Activated CD4-positive, alpha-beta T cell treated with anti-CD3 and anti-CD28 coated beads, Interleukin-2, amount 50 U/mL, for 16 hours (primary cell): ENCODE measurements around the gene TTC12.

Source experiments
- DNase-seq: peaks from one replicate; pipeline ENCODE4 v3.0.0-alpha.2; 2020

Gene TTC12

DNA sequence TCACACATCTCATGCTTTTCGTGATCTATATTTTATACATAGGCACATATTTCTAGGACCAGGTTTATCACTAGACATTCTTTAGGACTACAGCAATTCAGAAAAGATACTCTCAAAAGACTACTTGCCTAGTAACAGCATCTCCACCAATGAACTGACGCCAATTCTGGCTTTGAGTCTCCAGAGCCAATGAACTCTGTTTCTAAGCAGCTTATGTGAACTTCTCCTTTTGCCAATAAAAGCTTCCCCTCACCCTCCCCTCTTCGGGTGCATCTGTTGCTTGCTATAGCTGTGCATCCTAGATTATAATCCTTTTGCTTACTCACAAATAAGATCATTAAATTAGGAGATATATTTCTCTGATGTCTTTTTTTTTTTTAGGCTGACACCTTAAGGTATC lies 61.8 kb downstream of the TTC12 start:
- DNase-seq, result no peak

DNA sequence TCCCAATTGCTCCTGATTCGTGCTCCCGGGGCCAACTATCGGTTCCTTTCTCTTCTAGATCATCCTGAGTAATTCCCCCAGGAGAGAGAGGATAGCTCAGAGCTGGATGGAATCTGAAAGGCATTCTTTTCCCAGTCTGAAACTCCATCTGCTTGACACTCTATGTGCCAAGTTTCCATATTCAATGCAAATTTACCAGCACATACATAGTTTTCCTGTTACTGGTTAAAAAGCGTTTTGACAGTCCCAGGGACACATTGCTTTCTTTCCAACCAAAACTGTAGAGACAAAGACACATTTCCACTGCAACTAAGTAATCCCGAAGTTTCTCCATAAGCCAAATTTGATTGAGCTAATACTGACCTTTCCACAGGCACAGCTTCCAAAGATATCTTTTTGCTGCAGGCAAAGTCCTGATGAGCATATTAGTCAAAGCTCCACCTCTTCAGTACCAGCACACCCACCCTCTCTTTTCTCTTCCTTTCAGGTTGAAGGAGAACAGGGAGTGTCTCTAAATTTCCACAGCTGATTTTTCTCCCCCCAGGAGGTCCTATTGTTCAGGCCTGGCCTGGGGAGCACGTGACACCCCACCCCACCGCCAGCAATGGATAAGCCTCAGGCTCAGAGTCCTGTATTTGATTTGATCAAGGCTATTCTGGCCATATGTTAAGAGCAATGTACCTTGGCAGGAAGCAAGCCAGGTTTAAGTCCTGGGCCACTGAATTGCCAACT lies 63.5 kb downstream of the TTC12 start:
- no peak for DNase-seq

DNA sequence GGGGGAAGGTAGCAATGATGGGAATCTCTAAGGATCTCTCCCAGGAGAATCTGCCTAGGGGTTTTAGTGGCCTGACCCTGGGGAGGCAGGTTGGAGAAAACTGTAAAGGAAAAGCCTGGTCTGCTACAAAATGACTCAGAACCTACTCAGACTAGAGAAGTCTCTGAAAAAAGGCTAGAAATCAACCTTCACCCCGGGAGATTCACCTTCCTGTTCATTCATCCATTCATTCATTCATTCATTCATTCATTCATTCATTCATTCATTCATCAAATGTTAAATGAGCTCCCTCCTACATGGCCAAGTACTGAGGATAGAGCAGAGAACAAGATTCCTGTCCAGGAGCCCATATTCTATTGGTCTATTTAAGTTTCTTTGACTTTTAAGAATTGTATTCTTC lies 64.3 kb downstream of the TTC12 start:
- no peak for DNase-seq

DNA sequence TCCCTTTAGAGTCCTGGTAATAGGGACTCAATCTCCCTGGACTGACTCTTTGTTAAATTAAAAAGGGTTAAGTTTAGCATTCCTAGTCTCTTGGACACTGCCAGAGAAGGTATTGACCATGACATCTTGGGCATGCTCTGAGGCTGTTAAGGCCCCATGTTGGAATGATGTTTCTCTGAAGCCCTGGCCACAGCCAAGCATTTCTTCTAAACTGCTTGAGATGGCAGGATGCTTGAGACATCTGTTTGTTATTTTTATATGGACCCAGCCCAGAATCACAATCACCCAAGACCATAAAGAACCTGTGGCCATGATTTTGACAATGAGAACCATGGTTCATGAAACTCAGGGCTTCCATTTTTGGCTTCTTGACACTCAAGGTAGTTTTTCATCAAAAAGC lies 67.7 kb downstream of the TTC12 start:
- DNase-seq, result no peak

DNA sequence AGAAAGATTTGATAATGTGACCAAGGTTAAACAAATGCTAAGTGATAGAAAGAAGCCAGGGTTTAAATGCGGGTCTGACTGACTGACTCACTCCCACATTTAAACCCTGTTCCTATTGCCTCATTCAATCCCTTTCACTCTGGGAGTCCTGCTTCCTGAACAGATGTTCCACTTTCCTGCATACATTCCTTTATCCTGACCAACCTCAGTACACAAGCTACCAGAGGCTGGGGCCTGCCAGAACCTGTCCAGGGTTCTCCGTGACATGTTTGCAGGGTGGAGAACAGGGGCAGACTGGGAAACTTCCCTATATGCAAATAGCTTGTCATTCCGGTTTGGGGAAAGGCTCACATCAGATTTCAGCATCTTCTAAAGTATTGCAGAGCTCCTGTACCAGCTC lies 70.2 kb downstream of the TTC12 start:
- DNase-seq, result no peak

DNA sequence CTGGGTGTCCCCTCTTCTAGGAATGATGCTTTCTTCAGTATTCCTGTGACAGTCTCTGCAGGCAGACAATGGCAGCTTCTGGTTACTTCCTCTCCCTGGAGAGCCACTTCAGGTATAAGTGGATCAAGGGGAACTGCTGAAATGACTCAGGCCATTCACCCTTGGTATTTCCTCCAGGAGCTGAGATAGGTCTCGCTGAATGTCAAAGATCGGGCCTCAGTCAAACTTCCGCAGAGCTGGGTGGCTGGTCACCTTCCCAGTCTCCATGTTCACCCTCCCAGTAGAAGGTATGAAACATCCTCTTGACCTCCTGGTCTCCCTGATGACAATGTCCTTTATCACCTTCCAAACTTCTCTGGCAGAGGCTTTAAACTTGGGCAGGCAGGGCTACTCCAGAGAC lies 71.4 kb downstream of the TTC12 start:
- no peak for DNase-seq

DNA sequence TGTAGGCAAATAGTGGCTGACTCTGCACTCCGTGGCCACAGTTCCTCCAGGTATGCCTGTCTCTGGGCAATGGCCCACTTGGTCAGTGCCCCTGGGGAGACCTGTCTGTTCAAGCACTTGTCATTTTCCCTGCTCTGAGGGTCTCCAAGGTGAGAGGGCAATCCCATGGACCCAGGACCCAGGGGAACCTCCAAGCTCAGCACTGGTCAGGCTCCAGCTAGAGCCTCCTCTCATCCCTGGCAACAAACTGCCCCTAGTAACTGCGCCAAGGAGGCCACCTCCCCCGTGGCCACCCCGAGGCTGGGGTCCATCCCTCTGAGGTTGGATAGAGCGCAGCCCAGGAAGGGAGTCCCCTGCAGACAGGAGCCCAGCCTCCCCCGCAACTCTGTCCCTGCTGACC lies 72.5 kb downstream of the TTC12 start:
- DNase-seq, result no peak

DNA sequence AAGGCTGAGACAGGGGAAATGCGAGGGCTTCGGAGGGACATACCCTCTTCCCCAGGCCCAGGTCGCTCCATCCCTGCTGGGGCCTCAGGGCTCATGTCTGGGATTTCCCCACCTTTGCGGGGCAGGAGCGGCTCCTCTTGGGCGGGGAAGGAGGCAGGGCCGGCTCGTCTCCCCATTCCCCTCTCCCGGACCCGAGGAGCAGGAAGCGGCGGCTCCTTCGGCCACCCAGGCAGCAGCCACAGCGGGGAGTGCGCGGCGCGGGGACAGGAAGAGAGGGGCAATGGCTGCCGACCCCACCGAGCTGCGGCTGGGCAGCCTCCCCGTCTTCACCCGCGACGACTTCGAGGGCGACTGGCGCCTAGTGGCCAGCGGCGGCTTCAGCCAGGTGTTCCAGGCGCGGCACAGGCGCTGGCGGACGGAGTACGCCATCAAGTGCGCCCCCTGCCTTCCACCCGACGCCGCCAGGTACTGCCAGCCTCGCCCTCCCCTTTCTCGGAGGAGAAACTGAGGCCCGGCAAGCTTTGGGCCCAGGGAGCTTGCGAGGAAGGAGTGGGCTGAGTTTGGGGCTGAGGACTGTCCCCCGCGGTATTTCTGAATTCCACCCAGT lies 73.3 kb downstream of the TTC12 start, which contains the start of gene ANKK1:
Gene ANKK1 (plus strand): TSS at position 175 of the 607 bp plus-strand sequence. CDS start 106 bp downstream, at position 281.
- no peak for DNase-seq

DNA sequence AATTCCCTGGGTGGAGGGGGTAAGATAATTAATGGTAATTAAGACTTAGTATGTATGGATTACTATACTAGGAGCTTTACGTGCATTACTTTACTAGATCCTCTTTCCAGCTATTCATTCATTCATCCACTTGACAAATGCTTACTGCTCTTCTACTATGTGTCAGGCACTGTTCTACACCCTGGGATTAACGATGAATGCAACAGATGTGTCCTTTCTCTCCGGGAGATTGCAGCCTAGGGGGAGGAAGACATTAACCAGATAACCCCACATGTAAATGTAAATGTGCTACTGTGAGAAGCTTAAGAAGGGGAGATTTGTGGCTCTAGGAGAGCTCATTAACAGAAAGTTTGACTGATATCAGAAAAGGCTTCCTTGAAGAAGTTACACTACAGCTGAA lies 74.9 kb downstream of the TTC12 start:
- no peak for DNase-seq

DNA sequence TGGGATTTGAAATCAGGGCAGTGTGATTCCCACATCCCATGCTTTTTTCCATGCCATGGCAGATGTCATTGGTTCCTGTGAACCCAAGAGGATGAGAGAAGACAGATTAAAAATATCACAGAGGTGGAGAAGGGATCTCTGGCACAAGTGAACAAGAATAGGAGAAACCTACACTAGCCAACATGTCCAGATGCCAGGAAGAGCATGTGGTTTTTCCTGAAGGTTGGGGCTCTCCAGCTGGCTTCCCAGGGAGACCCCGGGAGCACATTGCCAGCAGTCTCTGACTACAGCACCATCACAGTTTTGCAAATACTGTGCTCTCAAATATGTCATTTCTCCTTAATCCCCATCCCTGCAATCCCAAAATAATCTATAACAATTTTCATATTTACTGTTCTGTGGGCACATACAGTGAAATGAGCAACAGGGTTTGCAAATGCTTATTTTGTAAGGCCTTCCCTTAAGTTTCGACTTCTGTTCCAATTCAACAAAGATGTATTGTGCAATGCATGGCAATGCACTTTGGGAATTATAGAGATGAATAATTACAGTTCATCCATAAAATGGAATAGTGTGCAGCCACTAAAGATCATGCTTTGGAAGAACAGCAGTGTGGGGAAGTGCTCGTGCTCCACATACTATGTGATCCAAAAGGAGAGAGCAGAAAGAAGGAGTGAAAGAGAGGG lies 78.0 kb downstream of the TTC12 start:
- DNase-seq, result no peak

DNA sequence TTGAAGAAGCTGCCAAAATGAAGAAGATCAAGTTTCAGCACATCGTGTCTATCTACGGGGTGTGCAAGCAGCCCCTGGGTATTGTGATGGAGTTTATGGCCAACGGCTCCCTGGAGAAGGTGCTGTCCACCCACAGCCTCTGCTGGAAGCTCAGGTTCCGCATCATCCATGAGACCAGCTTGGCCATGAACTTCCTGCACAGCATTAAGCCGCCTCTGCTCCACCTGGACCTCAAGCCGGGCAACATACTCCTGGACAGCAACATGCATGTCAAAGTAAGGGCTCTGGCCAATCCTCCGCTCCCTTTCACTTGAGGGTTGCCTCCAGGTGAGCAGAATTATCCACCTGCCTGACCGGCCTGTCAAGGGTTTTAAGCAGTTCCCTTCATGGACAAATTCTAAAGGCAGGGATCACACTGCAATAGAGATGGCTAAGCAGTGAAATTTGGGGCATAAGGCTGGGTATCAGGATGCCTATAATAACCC lies 79.2 kb downstream of the TTC12 start:
- no peak for DNase-seq

DNA sequence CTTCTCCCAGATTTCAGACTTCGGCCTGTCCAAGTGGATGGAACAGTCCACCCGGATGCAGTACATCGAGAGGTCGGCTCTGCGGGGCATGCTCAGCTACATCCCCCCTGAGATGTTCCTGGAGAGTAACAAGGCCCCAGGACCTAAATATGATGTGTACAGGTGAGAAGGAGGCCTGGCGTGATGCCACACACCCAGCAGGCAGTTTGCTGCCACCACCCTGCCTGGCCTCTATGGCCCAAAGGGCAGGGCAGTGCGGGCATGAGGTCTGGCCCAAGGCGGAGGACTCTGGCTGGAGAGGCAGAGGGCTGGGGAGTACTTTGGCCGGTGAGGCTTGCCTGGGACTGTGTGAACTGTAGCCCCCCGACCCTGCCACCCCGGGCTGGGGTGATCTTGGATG lies 80.5 kb downstream of the TTC12 start:
- no peak for DNase-seq

DNA sequence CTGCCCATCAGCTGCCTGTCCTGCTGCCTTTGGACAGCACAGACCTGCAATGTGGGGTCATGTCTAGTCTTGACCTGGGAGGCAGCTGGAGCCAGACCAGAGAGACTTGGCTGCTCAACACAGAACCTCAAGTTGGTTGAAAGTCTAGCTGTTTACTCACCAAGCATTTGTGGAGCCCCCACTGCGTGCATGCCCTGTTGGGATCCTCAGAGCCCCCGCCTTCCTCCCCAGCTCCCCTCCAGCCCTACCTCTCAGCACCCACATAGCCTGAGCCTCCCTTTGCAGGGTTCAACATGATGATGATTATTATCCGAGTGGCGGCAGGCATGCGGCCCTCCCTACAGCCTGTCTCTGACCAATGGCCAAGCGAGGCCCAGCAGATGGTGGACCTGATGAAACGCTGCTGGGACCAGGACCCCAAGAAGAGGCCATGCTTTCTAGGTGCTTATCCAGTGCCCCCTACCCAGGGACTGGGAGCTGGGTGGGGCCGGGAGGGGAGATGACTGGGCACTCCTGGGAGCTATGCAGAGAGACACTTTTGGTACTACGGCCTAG lies 81.5 kb downstream of the TTC12 start:
- DNase-seq, result no peak

DNA sequence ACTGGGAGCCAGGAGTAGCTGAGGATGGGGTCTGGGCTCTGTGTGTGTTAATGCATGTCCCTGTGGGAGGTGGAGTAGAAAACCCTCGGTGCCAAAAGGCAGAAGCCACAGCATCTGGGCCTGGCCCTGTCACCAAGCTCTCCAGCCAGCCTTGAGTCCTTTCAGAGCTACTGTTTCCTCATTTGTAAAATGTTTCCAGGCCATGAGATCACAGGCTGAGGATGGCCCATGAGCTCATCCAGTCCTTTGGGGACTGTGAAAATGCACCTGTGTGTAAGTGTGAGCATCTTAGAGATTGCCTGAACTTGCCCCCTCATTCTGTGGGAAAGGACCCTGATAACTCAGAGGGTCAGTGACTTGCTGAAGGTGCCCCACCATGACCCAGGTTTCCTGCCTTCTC lies 82.3 kb downstream of the TTC12 start:
- no peak for DNase-seq

DNA sequence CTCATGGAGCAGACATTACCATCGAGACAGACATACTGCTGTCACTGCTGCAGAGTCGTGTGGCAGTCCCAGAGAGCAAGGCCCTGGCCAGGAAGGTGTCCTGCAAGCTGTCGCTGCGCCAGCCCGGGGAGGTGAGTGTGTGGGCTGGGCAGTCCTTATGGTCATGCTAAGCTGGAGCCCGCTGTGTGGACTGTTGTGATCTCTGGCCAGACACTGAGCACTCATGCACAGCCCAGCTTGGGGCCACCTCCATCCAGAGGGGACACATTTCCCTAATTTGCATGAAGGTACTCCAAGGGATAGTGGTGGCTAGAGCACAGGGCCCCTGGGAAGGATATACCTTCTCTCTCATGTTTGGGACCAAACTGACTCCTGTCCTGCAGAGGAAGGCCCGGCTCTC lies 82.8 kb downstream of the TTC12 start:
- no peak for DNase-seq

DNA sequence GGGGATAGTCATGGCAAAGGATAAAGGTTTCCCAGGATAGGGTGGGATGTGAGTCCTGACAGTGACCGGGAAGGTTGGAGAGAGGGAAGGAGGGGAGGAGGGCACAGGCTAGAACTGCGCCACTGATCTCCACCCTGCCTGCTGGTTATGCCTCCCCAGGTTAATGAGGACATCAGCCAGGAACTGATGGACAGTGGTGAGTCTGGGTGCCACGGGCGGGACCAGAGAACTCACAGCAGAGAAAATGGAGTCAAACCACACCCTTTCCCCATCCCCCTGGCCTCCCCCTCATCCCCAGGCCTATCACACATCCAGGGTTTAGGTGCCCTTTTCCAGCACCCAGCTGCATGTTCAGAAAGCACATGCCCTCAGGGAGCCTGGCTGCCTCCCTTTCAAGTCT lies 83.4 kb downstream of the TTC12 start:
- no peak for DNase-seq

DNA sequence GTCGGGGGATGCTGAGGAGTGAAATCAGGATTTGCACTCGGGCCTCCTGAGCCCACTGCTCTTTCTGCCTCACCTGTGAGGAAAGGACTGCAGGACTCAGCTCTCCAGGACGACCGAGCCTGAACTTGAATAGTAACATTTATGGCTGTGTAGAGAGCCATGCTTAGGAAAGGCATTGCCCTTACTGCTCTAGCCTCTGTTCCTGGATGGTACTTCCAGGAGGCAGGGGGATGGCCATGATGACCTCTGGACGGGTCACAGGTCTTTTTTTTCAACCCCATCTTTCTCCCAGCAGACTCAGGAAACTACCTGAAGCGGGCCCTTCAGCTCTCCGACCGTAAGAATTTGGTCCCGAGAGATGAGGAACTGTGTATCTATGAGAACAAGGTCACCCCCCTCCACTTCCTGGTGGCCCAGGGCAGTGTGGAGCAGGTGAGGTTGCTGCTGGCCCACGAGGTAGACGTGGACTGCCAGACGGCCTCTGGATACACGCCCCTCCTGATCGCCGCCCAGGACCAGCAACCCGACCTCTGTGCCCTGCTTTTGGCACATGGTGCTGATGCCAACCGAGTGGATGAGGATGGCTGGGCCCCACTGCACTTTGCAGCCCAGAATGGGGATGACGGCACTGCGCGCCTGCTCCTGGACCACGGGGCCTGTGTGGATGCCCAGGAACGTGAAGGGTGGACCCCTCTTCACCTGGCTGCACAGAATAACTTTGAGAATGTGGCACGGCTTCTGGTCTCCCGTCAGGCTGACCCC lies 84.5 kb downstream of the TTC12 start:
- no peak for DNase-seq

DNA sequence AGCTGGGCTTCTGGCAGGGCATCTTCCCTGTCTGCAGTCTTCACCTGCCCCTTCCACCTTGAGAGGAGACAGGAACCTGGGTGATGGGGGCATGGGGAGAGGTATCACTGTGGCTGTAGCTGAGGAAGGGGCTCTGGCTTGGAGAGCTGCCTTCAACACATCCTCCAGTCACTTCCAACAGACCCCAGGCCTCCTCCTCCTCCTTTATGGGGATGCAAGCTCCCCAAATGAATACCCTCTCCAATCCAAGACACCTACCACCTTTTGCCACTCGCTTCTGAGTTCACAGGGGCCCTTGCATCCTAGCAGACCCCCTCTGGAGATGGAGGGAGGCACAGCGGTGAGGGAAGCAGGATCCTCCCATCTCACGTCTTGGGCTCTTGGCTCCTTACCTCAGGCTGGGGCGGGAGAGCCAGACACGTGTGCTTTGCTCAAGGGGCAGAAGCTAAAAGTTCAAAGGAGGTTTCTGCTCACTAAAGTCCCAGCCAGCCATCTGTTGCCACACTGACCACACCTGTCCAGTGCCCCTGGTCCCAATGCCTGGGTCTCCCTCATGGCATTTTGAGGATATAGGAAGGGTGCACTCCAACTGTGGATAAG lies 86.3 kb downstream of the TTC12 start:
- no peak for DNase-seq

DNA sequence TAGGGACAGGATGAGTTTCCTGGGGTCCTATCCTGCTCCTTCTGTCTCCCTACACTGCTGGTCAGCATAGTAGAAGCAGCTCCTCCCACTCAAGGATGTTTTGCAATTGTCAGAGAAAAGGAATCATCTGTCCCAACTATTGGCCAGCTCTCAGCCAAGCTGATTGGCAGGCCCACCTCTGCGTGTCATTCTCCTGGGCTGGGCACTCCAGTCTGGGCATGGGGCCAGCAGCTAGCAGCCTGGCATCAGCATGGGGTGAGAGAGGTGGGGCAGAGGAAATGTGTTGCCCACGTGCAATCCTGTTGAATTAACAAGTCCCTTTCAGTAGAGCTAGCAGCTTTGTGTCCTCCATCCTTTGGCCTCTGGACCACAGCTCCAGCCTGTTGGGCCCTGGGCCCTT lies 87.3 kb downstream of the TTC12 start:
- no peak for DNase-seq

DNA sequence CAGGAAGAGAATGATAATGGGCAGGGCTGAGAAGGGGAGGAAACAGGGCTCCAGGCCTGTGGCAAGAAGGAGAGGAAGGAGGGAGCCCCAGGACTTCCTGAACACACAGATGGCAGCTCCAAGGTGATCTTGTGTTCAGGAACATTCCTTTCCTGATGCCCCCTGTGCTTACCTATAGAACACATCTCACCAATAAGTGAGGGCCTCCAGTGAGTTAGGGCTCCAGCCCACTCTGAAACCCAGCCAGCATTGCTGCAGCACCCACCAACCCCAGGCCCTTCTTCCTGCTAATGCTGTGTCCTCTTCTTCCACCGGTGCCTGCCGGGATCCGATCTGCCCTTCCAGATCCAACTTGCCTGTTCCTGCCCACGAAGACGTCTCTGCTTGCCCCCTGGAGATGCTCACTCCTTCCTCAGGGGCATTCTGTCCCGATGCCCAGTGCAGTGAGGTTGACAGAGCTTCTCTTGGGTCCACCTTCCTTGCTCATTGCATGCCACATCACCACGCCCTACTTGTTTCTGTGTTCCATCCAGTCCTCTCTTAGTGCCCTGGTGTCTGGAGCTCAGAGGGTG lies 90.6 kb downstream of the TTC12 start:
- no peak for DNase-seq

DNA sequence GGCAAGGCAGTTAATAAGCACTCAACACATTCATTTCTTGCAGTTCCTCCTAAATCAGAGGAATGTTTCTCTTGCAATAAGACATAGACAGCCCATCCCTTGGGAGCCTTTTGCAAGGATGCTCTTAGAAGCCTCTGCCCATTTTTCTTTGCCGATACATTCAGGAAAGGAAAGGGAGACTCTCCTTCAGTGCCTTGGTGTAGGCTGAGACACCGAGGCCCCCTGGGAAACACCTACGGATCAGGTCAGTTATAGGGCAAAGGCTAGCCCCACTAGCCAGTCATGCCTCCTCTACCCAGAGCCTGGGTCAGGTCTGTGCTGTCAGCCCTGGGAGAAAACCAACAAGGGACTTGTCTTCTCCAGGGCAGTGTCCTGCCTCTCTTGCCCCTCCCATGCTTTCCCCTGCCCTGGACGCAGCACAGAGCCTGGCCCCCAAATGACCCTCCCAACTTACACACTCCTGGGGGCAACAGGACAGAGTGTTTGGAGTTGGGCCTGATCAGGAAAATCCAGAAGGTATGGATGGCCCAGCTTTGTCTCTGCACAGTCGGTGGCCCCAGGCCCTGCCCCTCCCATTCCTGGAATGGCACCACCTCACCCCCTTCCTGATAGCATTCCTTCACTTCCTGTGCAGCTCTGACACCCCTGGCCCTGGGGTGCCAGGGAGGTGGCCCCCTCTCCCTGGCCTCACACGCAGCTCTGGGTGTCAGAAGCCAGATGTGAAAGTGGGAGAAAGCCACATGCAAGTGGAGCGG lies 91.5 kb downstream of the TTC12 start:
- no peak for DNase-seq

DNA sequence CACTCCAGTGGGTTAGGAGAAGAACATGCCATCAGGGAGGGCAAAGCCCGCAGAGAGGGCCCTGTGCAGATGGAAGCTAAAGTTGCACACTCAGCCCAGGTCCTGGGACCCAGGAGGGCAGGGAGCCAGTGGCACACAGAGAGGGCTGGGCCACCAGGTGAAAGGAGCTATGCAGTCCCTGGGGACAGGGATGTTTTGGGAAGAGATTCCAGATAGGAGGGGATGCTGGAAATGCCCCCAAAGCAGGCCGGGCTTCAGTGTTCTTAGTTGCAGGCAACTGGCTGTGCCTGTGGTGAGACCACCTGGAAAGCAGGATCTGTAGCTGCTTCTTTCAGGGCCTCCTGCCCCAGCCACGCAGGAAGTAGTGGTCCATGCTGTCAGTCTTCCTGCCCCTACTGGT lies 92.8 kb downstream of the TTC12 start:
- no peak for DNase-seq
